ENCODE results near the gene SOS1. TPM values are rescaled to one million over a fixed set of nuclear protein-coding genes. Genes with fewer than 3 reads are reported as not detected.

The SOS1 gene
- total RNA-seq, 1 donor from 2014 or later = 28.5 TPM

DNA sequence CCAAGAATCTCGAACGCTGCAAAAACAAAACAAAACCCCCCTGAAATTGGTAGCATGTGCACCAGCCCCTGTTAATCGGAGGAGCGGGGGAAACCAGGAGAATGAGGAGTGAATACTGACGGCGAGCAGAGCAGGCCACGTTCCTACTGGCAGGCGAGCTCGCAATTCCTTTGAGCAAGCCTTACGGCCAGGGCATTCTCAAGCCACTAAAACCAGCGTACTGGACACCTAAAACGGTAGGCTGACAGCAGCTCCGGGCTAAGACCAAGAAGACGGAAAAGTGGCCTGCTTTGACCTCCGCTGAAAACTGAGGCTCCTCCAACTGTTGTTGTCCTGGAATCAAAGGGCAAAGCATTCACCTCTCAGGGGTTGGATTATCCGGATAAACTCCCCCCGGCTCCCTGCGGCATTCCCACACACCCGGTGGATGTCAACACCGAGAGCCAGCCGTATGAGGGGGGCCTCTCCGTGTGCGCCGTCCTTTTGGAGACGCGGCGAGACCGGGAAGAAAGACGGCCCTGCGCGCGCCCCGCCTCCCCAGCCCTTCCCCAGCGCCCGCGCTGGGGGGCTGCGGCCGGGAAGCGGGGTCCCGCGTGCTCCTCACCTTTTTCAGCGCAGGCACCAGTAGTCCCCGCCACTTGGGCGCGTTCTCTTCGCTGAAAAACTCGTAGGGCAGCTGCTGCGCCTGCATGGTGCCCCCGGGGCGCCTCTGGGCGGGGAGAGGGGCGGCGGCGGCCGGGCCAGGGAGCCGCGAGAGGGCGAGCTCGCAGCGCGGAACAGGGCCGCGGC lies 925 bp downstream of the SOS1 start:
- peaks cover 41% of the 10 kb centered on the region for H3K4me1 Mint-ChIP-seq
- peak overlapping the region; percentile 97 for H3K27ac ChIP-seq
- no peaks in the 10 kb centered on the region for H3K9me3 ChIP-seq (ENCODE audit: low read depth)
- H2AFZ ChIP-seq (replicated peaks) = no peak overlapping the region
- peaks cover under 1% of the 10 kb centered on the region for H3K27me3 Mint-ChIP-seq (ENCODE audit: insufficient read depth, low read depth)
- peaks cover 11% of the 10 kb centered on the region for H3K36me3 Mint-ChIP-seq
- peaks cover 75% of the 10 kb centered on the region for H3K79me2 ChIP-seq (ENCODE audit: low read depth)
- H3F3A ChIP-seq (ENCODE audit: low read depth) = peaks cover 48% of the 10 kb centered on the region
- TF ChIP-seq, protein P1, sequence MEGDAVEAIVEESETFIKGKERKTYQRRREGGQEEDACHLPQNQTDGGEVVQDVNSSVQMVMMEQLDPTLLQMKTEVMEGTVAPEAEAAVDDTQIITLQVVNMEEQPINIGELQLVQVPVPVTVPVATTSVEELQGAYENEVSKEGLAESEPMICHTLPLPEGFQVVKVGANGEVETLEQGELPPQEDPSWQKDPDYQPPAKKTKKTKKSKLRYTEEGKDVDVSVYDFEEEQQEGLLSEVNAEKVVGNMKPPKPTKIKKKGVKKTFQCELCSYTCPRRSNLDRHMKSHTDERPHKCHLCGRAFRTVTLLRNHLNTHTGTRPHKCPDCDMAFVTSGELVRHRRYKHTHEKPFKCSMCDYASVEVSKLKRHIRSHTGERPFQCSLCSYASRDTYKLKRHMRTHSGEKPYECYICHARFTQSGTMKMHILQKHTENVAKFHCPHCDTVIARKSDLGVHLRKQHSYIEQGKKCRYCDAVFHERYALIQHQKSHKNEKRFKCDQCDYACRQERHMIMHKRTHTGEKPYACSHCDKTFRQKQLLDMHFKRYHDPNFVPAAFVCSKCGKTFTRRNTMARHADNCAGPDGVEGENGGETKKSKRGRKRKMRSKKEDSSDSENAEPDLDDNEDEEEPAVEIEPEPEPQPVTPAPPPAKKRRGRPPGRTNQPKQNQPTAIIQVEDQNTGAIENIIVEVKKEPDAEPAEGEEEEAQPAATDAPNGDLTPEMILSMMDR (IDR thresholded peaks at IDR 0.05) = peak; percentile 29
- TF ChIP-seq EZH2phosphoT487 (IDR thresholded peaks at IDR 0.05) = no peak
- H3K27ac Mint-ChIP-seq = peak overlapping the region; percentile 86
- H3K9me3 Mint-ChIP-seq = no peaks in the 10 kb centered on the region
- H3K36me3 ChIP-seq = no peaks in the 10 kb centered on the region
- H3K4me2 ChIP-seq = peak overlapping the region; percentile 97
- peak overlapping the region; percentile 86 for H3K4me3 ChIP-seq
- H4K20me1 ChIP-seq (ENCODE audit: low read depth) = peaks cover 37% of the 10 kb centered on the region
- H3K27me3 ChIP-seq = no peaks in the 10 kb centered on the region
- H3K9ac ChIP-seq = peak overlapping the region; percentile 64
- H3K4me3 Mint-ChIP-seq = peak overlapping the region; percentile 96
- H3K4me1 ChIP-seq = peaks cover 28% of the 10 kb centered on the region
- DNase-seq (ENCODE audit: low spot score) = peak; percentile 82

- H3K4me1 ChIP-seq = peaks cover 27% of the 10 kb centered on the region
- Mint-ChIP-seq H3K9me3 (no peaks in the 10 kb centered on the region), H3K27ac (peak overlapping the region; percentile 86), H3K4me3 (peak overlapping the region; percentile 96), H3K36me3 (peaks cover 13% of the 10 kb centered on the region), H3K4me1 (peaks cover 39% of the 10 kb centered on the region), H3K27me3 (ENCODE audit: insufficient read depth, low read depth) (peaks cover 3% of the 10 kb centered on the region)
- H3K9me3 ChIP-seq (ENCODE audit: low read depth) = no peaks in the 10 kb centered on the region
- no peak overlapping the region for H2AFZ ChIP-seq (replicated peaks)
- H3K79me2 ChIP-seq (ENCODE audit: low read depth) = peaks cover 84% of the 10 kb centered on the region
- H3K4me3 ChIP-seq = peak overlapping the region; percentile 86
- H3K27me3 ChIP-seq = no peaks in the 10 kb centered on the region
- TF ChIP-seq, protein P1 (IDR thresholded peaks at IDR 0.05) = no peak
- no peak for TF ChIP-seq EZH2 (IDR thresholded peaks at IDR 0.05)
- no peak for TF ChIP-seq EZH2phosphoT487 (IDR thresholded peaks at IDR 0.05)
- peak overlapping the region; percentile 97 for H3K4me2 ChIP-seq
- H4K20me1 ChIP-seq (ENCODE audit: low read depth) = peaks cover 37% of the 10 kb centered on the region
- peak overlapping the region; percentile 64 for H3K9ac ChIP-seq
- no peak for DNase-seq (ENCODE audit: low spot score)
- peaks cover 41% of the 10 kb centered on the region for H3F3A ChIP-seq (ENCODE audit: low read depth)
- H3K27ac ChIP-seq = no peak overlapping the region
- no peaks in the 10 kb centered on the region for H3K36me3 ChIP-seq
These were observed 1.9 kb downstream of the SOS1 start for GRCh38 chr2:39118786-39119499.

GRCh38 chr2:39115556-39115955 lies 5.3 kb downstream of the SOS1 start:
- Mint-ChIP-seq H3K4me3 (no peak overlapping the region), H3K27ac (no peak overlapping the region), H3K27me3 (ENCODE audit: insufficient read depth, low read depth) (peaks cover 3% of the 10 kb centered on the region), H3K36me3 (peaks cover 20% of the 10 kb centered on the region), H3K9me3 (no peaks in the 10 kb centered on the region), H3K4me1 (peaks cover 20% of the 10 kb centered on the region)
- Histone ChIP-seq H3K79me2 (ENCODE audit: low read depth) (peaks cover 95% of the 10 kb centered on the region), H3K4me2 (no peak overlapping the region), H3K9ac (no peak overlapping the region), H3K9me3 (ENCODE audit: low read depth) (no peaks in the 10 kb centered on the region), H3K4me3 (no peak overlapping the region), H3K36me3 (no peaks in the 10 kb centered on the region), H3K4me1 (peaks cover 17% of the 10 kb centered on the region), H2AFZ (replicated peaks) (no peak overlapping the region), H3F3A (ENCODE audit: low read depth) (peaks cover 16% of the 10 kb centered on the region), H3K27me3 (no peaks in the 10 kb centered on the region), H4K20me1 (ENCODE audit: low read depth) (peaks cover 46% of the 10 kb centered on the region), H3K27ac (no peak overlapping the region)
- TF ChIP-seq EZH2 (IDR thresholded peaks at IDR 0.05) (no peak), EZH2phosphoT487 (IDR thresholded peaks at IDR 0.05) (no peak)
- TF ChIP-seq, protein P1 (IDR thresholded peaks at IDR 0.05) = no peak
- DNase-seq (ENCODE audit: low spot score) = no peak

Data from neural progenitor cell (in vitro differentiated cells).